ENCODE data around the gene CDC16. TPM values are rescaled to one million over a fixed set of nuclear protein-coding genes. Genes with fewer than 3 reads are reported as not detected.

The CDC16 gene
- 121 and 127 TPM in 2 replicates for total RNA-seq
- total RNA-seq (2013): 71.1 TPM
- polyA plus RNA-seq: 94.8 and 137 TPM in 2 replicates
- polyA minus RNA-seq: 31.6 and 44.5 TPM in 2 replicates

DNA sequence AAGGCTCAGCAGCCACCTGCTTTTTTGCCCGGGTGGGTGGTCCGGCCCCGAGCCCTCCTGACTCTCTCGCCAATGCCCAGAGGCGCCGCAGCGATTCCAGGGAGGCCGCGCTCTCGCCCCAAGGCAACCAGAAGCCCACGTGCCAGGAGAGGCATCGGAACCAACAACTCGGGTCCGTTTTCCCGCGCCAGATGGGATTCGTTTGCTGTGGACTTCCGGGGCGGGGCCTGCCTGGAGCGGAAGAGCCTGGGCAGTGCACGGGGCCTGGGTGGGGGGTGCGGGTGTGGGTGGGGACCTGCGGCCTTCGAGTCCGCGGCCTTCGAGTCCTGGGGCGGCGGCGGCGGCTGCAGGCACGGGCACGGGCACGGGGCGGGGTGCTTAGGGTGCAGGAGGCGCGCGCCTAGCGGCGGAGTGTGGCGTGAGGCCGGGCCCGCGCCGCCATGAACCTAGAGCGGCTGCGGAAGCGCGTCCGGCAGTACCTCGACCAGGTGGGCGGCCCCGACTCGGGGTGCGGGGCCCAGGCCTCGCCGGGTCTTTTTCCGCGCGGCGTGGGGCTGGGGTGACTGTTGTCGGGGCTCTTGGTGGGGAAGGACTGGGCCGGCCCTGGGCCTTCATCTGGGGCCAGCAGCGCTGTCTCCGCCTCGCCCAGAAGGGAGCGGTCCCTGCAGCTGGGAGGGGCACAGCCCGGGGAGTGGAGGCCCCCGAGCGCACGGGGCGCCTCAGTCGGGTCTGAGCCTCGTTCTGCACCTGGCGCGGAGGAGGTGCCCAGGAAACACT is at the start of gene CDC16:
TSS of gene CDC16 (plus strand) at position 253 of the 777 bp plus-strand sequence. CDS start at position 441, 188 bp downstream.
- WGBS (ENCODE audit: insufficient coverage): 2% methylated on average over 72 of the region's 76 CpGs
- TF ChIP-seq CTCF (IDR thresholded peaks at IDR 0.05): peak; percentile 32
- no peak for TF ChIP-seq EZH2 (IDR thresholded peaks at IDR 0.05; ENCODE audit: borderline replicate concordance, insufficient read depth, low read depth, low read length, poor library complexity, severe bottlenecking)
- peak; percentile 86 for ATAC-seq (ENCODE audit: low read depth)
- Histone ChIP-seq H3K9ac (ENCODE audit: low read length) (peak within 1 kb of the TSS; percentile 84), H3K27ac (ENCODE audit: low read length in 2 of 2) (peak within 1 kb of the TSS; percentile 28 to 75), H4K20me1 (ENCODE audit: control insufficient read depth, insufficient read depth, low read length, poor library complexity, severe bottlenecking) (peaks cover 28% of the 10 kb centered on the region), H3K27me3 (replicated peaks in 1 of 4; ENCODE audit: control extremely low read depth in 1 of 4, control insufficient read depth in 3 of 4, insufficient read depth in 4 of 4, low read length in 3 of 4) (peaks cover 0 to 6% (median 3%) of the 10 kb centered on the region in 4 experiments), H3K4me1 (ENCODE audit: control insufficient read depth in 2 of 2, insufficient read depth in 2 of 2, low read length in 2 of 2) (peaks cover 9 to 10% of the 10 kb centered on the region in 2 donors), H3K4me3 (ENCODE audit: control extremely low read depth in 1 of 5, extremely low read depth in 1 of 5, insufficient read depth in 1 of 5, low read depth in 2 of 5, low read length in 4 of 5) (peak within 1 kb of the TSS; percentile 63 to 82 (median 80)), H3K36me3 (replicated peaks in 1 of 2; ENCODE audit: control extremely low read depth in 1 of 2, control insufficient read depth in 1 of 2, extremely low read depth in 1 of 2, insufficient read depth in 2 of 2, low read length in 1 of 2) (peaks cover 3 to 24% of the 10 kb centered on the region in 2 experiments), H3K79me2 (ENCODE audit: control insufficient read depth, insufficient read depth, low read length) (peaks cover 32% of the 10 kb centered on the region), H2AFZ (ENCODE audit: insufficient read depth, low read depth, low read length, poor library complexity, severe bottlenecking) (peak within 1 kb of the TSS; percentile 85), H3K9me3 (ENCODE audit: control extremely low read depth in 1 of 3, control insufficient read depth in 2 of 3, insufficient read depth in 1 of 3, low read length in 2 of 3) (no peaks in the 10 kb centered on the region), H3K4me2 (replicated peaks; ENCODE audit: low read depth, low read length, poor library complexity, severe bottlenecking) (peak within 1 kb of the TSS; percentile 83)
- H3K4me3 Mint-ChIP-seq: peak within 1 kb of the TSS; percentile 88
- ChIA-PET CTCF (interaction anchor here (1.0 to 1.5 kb wide), 3 partner anchors 9 to 286 kb away, joined by 3 to 5 read pairs (median 3); no protein-coding TSS in a partner anchor), POLR2A (interaction anchor here (1.2 to 1.7 kb wide), 2 partner anchors 47 to 124 kb away, joined by 3 to 6 read pairs; partner anchors contain the start of gene UPF3A)
- H3K4me1 Mint-ChIP-seq: peaks cover 25% of the 10 kb centered on the region
- H3K27ac Mint-ChIP-seq: peak within 1 kb of the TSS; percentile 87
- H3K9me3 Mint-ChIP-seq (ENCODE audit: insufficient read depth): no peaks in the 10 kb centered on the region
- intact Hi-C loops (cut with micrococcal nuclease): loop anchor here (1.0 to 2.0 kb wide), 3 partner anchors 45 to 284 kb away; partner anchors contain the start of gene CHAMP1
- DNase-seq: peak; percentile 89
- H3K27me3 Mint-ChIP-seq: peaks cover 9% of the 10 kb centered on the region

All from B cell (primary cell).